NK-92 (cell line): ENCODE data around the gene CHPF2.

Source experiments
- DNase-seq: peaks from one replicate; lab custom pipeline; 2025; ENCODE audit not compliant: unreplicated experiment; lab: John Stamatoyannopoulos, UW

Gene CHPF2

GRCh38 chr7:151260471-151260870 lies 28.2 kb downstream of the CHPF2 start:
- DNase-seq = no peak

GRCh38 chr7:151260883-151261282 lies 28.6 kb downstream of the CHPF2 start:
- DNase-seq = no peak

GRCh38 chr7:151261529-151261928 lies 29.2 kb downstream of the CHPF2 start:
- DNase-seq = no peak

- DNase-seq = no peak
Observed at GRCh38 chr7:151264615-151265014, 32.3 kb downstream of the CHPF2 start.

GRCh38 chr7:151265351-151265931 lies 33.2 kb downstream of the CHPF2 start:
- DNase-seq = no peak

- DNase-seq = no peak
Observed at GRCh38 chr7:151269511-151269910, 37.2 kb downstream of the CHPF2 start.

- DNase-seq = no peak
Observed at GRCh38 chr7:151271699-151272355, 39.5 kb downstream of the CHPF2 start.

- DNase-seq = no peak
Observed at GRCh38 chr7:151272405-151272804, 40.1 kb downstream of the CHPF2 start.

GRCh38 chr7:151272877-151273276 lies 40.6 kb downstream of the CHPF2 start:
- DNase-seq = no peak

- no peak for DNase-seq
Observed at GRCh38 chr7:151273651-151274390, 41.5 kb downstream of the CHPF2 start.

- no peak for DNase-seq
Observed at GRCh38 chr7:151274396-151274795, 42.1 kb downstream of the CHPF2 start.

GRCh38 chr7:151274936-151275812 lies 42.9 kb downstream of the CHPF2 start:
- DNase-seq = no peak

- no peak for DNase-seq
Observed at GRCh38 chr7:151275813-151276577, 43.7 kb downstream of the CHPF2 start.

- no peak for DNase-seq
Observed at GRCh38 chr7:151276666-151277590, 44.6 kb downstream of the CHPF2 start.

GRCh38 chr7:151277631-151278030 lies 45.3 kb downstream of the CHPF2 start:
- DNase-seq = no peak

- DNase-seq = no peak
Observed at GRCh38 chr7:151278949-151279348, 46.7 kb downstream of the CHPF2 start.

- DNase-seq = no peak
Observed at GRCh38 chr7:151279868-151280267, 47.6 kb downstream of the CHPF2 start.

- DNase-seq = no peak
Observed at GRCh38 chr7:151280388-151281019, 48.2 kb downstream of the CHPF2 start.

GRCh38 chr7:151281686-151282085 lies 49.4 kb downstream of the CHPF2 start:
- DNase-seq = no peak
